Nephron progenitor cell (in vitro differentiated cells): ENCODE measurements around the gene ARPC5.

Source experiments
- DNase-seq: peaks from one replicate; pipeline ENCODE4 v3.0.0; 2021
- H3K27ac Mint-ChIP-seq: 2 replicates; pipeline ENCODE4 v1.8.0; 2021; ENCODE audit warnings: mild to moderate bottlenecking, moderate library complexity, mixed read lengths
- H3K27me3 Mint-ChIP-seq: 2 replicates; pipeline ENCODE4 v1.8.0; 2021; ENCODE audit warnings: mild to moderate bottlenecking, low read depth, mixed read lengths; ENCODE audit not compliant: poor library complexity
- H3K36me3 Mint-ChIP-seq: 2 replicates; pipeline ENCODE4 v1.8.0; 2021; ENCODE audit warnings: low read depth, mixed read lengths
- H3K4me1 Mint-ChIP-seq: 2 replicates; pipeline ENCODE4 v1.8.0; 2021; ENCODE audit warnings: mixed read lengths
- H3K4me3 Mint-ChIP-seq: 2 replicates; pipeline ENCODE4 v1.8.0; 2021; ENCODE audit warnings: mild to moderate bottlenecking, moderate library complexity, mixed read lengths
- H3K9me3 Mint-ChIP-seq: 2 replicates; pipeline ENCODE4 v1.8.0; 2021; ENCODE audit warnings: mild to moderate bottlenecking, moderate library complexity, mixed read lengths
- CTCF ChIP-seq: fragments of 200-600 bp; sonication (generic); IDR thresholded peaks from 2 replicates; pipeline ENCODE4 v1.5.0; 2021; ENCODE audit warnings: antibody characterized with exemption

The ARPC5 gene

GRCh38 chr1:183597656-183598347, 37.8 kb downstream of the ARPC5 start:
- Mint-ChIP-seq H3K36me3 (no peaks in the 10 kb centered on the region), H3K4me3 (no peak overlapping the region), H3K9me3 (no peaks in the 10 kb centered on the region), H3K27me3 (no peaks in the 10 kb centered on the region), H3K4me1 (peaks cover 19% of the 10 kb centered on the region), H3K27ac (peak overlapping the region; percentile 6)
- no peak for DNase-seq
- no peak for TF ChIP-seq CTCF

- no peak for DNase-seq
- no peak overlapping the region for H3K27ac Mint-ChIP-seq
- H3K4me3 Mint-ChIP-seq: no peak overlapping the region
- peaks cover 31% of the 10 kb centered on the region for H3K4me1 Mint-ChIP-seq
- TF ChIP-seq CTCF: no peak
- no peaks in the 10 kb centered on the region for H3K36me3 Mint-ChIP-seq
- no peaks in the 10 kb centered on the region for H3K27me3 Mint-ChIP-seq
- no peaks in the 10 kb centered on the region for H3K9me3 Mint-ChIP-seq
These were observed 39.1 kb downstream of the ARPC5 start for GRCh38 chr1:183596500-183596899.

DNA sequence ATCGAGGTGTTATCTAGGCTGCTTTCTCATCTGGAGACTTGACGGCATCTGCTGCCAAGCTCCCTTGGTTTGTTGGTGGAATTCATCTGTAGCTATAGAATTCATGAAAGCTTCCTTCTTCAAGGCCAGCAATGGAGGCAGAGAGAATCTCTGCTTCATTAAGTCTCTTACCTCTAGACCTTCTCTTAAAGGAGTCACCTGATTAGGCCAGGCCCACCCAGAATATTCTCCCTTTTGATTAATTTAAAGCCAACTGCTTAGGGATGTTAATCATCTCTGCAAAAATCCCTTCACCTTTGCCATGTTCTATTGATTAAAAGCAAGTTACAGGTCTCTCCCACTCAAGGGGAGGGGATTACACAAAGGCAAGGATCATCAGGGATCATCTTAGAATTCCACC, 40.0 kb downstream of the ARPC5 start:
- Mint-ChIP-seq H3K27me3 (no peaks in the 10 kb centered on the region), H3K4me3 (no peak overlapping the region), H3K27ac (no peak overlapping the region), H3K4me1 (peaks cover 31% of the 10 kb centered on the region), H3K36me3 (no peaks in the 10 kb centered on the region), H3K9me3 (no peaks in the 10 kb centered on the region)
- no peak for DNase-seq
- no peak for TF ChIP-seq CTCF

GRCh38 chr1:183593356-183593755, 42.2 kb downstream of the ARPC5 start:
- H3K36me3 Mint-ChIP-seq: no peaks in the 10 kb centered on the region
- H3K4me3 Mint-ChIP-seq: no peak overlapping the region
- H3K27me3 Mint-ChIP-seq: no peaks in the 10 kb centered on the region
- TF ChIP-seq CTCF: no peak
- no peak for DNase-seq
- no peaks in the 10 kb centered on the region for H3K9me3 Mint-ChIP-seq
- H3K27ac Mint-ChIP-seq: peak overlapping the region; percentile 86
- peaks cover 27% of the 10 kb centered on the region for H3K4me1 Mint-ChIP-seq

DNA sequence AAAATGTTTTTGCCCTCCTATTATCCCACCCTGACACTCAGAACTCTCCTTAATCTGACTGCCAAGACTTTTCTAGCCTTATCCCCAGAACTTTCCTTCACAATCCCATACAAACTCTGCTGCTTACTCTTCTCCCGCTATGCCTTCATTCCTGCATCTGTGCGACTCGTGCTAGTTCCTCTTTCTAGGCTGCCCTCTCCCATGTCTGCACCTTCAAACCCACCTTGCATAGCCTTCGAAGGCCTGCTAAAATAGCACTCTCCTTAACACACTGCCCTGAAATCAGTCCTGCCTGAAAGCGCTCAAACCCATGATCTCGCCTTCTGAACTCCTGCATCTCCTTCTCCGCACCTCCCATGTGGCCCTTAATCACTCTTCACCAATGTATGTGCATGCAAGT, 42.9 kb downstream of the ARPC5 start:
- no peaks in the 10 kb centered on the region for H3K9me3 Mint-ChIP-seq
- peaks cover 22% of the 10 kb centered on the region for H3K4me1 Mint-ChIP-seq
- no peak for DNase-seq
- H3K27ac Mint-ChIP-seq: no peak overlapping the region
- H3K27me3 Mint-ChIP-seq: no peaks in the 10 kb centered on the region
- peak overlapping the region; percentile 0 for H3K4me3 Mint-ChIP-seq
- no peak for TF ChIP-seq CTCF
- no peaks in the 10 kb centered on the region for H3K36me3 Mint-ChIP-seq
